ENCODE measurements around the gene ABCB8.
"Not testable (repeated sequence)": the region's sequence is repeated elsewhere in the genome, so short reads cannot be mapped to it uniquely, and the experiment has no call there.

The ABCB8 gene

DNA sequence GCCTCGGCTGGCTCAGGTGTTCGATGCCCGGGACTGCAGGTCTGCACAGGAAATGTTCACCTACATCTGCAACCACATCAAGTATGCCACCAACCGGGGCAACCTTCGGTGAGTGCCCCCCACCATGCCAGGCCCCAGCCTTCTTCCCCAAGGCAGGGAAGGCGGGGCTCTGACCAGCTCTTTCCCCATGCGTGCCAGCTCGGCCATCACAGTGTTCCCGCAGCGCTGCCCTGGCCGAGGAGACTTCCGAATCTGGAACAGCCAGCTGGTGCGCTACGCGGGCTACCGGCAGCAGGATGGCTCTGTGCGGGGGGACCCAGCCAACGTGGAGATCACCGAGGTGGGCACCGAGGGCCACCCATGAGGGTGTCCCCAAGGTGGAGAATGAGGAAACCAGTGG, 29.9 kb upstream of the ABCB8 start:
- DNase-seq (ENCODE audit: low read depth in 2 of 2): no peak

DNA sequence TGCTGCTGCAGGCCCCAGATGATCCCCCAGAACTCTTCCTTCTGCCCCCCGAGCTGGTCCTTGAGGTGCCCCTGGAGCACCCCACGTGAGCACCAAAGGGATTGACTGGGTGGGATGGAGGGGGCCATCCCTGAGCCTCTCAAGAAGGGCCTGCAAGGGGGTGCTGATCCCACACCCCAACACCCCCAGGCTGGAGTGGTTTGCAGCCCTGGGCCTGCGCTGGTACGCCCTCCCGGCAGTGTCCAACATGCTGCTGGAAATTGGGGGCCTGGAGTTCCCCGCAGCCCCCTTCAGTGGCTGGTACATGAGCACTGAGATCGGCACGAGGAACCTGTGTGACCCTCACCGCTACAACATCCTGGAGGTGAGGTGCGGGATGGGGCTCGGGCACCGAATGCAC, 29.2 kb upstream of the ABCB8 start:
- no peak for DNase-seq (ENCODE audit: low read depth in 2 of 2)

DNA sequence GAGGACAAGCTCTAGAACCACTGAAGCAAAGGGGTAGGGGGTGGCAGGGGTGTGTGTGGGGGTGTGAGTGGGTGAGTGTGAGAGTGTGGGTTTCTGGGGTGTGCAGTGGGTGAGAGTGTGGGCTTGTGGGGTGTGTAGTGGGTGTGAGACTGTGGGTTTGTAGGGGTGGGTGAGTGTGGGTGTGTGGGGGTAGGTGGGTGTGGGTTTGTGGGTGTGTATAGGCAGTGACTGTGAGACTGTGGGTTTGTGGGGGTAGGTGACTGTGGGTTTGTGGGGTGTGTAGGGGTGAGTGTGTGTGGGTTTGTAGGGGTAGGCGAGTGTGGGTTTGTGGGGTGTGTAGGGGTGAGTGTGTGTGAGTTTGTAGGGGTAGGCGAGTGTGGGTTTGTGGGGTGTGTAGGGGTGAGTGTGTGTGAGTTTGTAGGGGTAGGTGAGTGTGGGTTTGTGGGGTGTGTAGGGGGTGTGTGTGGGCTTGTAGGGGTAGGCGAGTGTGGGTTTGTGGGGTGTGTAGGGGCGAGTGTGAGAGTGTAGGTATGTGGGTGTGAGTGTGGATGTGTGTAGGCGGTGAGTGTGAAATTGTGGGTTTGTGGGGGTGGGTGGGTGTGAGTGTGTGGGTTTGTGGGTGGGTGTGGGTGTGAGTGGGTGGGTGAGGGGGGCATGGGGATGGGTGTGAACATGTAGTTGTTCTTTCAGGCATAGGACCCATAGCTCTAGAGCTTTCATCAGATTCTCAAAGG, 28.6 kb upstream of the ABCB8 start:
- DNase-seq (ENCODE audit: low read depth in 2 of 2): no peak

DNA sequence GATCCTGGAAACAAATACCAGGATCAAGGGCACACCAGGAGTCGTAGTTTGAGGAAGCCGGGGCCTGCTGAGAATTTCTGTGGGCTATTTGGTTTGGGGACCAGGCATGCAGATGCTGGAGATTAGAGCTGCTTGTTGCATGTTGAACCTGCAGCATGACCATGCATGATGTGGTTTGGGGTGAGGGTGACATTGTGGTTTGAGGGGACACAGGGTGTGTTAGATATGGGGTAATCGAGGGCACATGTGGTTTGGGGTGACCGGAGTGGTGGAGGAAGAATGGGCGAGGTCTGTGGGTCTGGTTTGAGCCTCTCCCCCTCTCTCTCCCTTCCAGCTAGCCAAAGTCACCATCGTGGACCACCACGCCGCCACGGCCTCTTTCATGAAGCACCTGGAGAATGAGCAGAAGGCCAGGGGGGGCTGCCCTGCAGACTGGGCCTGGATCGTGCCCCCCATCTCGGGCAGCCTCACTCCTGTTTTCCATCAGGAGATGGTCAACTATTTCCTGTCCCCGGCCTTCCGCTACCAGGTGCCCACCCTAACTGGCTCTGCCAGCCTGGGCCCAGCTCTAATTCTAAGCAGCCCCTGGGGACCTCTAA, 27.3 kb upstream of the ABCB8 start:
- DNase-seq (ENCODE audit: low read depth in 2 of 2): no peak

GRCh38 chr7:151001546-151001945, 26.7 kb upstream of the ABCB8 start:
- DNase-seq (ENCODE audit: low read depth in 2 of 2): no peak

DNA sequence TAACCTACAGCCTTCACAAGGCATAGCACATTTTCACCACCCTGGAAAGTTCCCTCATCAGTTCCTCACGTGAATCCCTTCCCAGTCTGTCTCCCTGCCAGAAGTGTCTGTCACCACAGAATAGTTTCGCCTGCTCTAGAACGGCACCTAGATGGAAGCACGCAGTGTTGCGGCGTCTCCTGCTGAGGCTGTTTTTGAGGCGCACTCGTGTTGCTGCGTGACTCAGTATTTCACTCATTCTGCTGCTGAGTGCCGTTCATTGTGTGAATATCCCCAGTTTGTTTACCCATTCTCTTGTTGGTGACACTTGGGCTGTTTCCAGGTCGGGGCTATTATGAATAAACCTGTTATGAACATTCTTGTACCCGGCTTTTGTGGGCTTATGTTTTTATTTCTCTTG, 24.7 kb upstream of the ABCB8 start:
- no peak for DNase-seq (ENCODE audit: low read depth in 2 of 2)

DNA sequence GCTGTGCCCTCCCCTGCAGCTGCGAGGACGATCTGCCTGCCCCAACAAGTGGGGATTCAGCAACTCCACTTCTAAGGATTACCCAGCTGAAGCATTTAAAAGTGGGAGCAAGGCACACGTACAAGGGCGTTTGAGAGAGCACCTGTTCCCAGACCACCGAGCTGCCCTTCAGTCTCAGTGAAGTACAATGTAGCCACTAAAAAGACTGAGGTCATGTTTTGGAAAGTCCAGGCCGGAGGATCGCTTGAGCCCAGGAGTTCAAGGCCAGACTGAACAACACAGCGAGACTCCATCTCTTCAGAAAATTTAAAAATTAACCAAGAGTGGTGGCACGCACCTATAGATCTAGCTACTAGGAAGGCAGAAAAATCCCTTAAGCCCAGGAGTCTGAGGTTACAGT, 22.7 kb upstream of the ABCB8 start:
- no peak for DNase-seq (ENCODE audit: low read depth in 2 of 2)

DNA sequence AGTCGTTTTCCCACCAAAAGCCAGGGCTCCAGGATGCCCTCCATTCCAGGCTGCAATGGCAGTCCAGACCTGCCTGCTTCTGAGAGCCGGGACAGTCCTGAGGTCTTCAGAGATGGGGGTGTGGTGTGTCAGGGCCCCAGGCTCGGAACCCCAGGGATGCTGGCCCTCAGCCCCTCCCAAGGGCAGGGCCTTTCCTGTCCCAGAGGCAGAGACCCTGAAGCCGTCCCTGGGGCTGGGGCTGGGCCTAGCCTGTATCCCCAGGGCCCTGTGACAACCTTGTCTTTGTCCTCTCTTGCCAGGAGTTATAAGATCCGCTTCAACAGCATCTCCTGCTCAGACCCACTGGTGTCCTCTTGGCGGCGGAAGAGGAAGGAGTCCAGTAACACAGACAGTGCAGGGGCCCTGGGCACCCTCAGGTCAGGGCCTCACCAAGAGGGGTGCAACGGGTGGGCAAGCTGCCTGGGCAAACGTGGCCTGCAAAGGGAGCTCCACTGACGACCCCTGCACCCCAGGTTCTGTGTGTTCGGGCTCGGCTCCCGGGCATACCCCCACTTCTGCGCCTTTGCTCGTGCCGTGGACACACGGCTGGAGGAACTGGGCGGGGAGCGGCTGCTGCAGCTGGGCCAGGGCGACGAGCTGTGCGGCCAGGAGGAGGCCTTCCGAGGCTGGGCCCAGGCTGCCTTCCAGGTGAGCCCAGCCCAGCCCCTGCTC, 21.5 kb upstream of the ABCB8 start:
- DNase-seq (ENCODE audit: low read depth in 2 of 2): no peak

DNA sequence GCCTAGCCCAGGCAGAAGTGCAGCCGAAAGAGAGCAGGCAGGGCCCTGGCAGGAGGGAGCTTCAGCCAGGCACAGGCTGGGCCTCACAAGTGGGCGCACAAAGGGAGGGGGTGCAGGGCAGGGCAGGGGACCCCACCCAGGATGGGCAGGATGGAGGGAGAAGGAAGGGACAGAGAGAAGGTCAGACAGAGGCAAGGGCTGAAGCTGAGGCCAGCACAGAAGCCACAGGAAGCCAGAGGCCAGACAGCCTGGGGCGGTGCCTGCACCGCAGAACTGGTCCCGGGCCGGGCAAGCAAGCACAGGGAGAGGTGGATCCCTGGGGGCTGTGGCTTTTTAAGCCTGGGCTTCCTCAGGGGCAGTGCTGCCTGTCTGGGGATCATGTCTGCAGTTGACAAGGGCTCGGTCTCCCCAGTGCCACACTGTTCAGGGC, 20.8 kb upstream of the ABCB8 start:
- no peak for DNase-seq (ENCODE audit: low read depth in 2 of 2)

DNA sequence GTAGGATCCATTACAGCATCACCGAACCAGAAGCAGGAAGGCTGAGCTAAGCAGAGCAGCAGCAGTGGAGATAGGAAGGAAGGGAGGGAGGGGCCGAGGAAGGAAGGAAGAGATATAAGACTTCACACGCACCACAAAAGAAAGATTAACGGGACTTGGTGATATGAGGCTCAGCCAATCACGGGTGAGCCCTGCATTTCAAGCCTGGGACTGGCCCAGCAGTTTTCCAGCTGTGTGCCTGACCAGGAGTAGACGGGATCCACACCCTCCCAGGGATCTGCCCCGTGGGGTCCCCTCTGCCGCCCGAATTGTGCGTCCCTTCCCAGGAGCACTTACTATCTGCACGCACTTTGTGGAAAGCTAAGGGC, 20.1 kb upstream of the ABCB8 start:
- no peak for DNase-seq (ENCODE audit: low read depth in 2 of 2)

DNA sequence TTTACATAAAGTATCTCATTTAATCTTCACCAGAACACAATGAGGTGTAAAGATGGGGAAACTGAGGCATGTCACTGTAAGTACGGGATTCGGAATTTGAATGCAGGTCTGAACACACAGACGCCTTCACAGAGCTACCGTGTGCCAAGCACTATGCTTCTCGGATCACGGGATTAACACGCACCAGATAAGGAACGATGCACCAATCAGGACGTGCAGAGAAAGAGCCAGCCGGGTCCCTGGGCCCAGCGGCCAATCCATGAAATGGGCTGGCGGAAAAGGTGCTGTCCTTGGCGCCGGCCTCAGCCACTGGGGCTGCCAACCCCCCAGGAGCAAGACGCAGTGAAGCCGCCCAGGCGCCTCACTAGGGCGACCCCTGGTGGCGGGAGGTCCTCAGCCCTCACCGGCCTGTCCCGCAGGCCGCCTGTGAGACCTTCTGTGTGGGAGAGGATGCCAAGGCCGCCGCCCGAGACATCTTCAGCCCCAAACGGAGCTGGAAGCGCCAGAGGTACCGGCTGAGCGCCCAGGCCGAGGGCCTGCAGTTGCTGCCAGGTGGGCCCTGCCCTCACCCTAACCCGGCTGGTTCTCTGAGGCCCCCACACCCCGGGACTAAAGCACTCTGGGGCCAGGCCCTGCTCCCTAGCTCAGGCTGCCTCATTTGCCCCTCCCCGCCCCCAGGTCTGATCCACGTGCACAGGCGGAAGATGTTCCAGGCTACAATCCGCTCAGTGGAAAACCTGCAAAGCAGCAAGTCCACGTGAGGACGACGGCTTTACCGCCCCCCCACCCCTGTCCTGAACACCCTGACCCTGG, 19.5 kb upstream of the ABCB8 start:
- peak; percentile 79 to 85 for DNase-seq (ENCODE audit: low read depth in 2 of 2)

DNA sequence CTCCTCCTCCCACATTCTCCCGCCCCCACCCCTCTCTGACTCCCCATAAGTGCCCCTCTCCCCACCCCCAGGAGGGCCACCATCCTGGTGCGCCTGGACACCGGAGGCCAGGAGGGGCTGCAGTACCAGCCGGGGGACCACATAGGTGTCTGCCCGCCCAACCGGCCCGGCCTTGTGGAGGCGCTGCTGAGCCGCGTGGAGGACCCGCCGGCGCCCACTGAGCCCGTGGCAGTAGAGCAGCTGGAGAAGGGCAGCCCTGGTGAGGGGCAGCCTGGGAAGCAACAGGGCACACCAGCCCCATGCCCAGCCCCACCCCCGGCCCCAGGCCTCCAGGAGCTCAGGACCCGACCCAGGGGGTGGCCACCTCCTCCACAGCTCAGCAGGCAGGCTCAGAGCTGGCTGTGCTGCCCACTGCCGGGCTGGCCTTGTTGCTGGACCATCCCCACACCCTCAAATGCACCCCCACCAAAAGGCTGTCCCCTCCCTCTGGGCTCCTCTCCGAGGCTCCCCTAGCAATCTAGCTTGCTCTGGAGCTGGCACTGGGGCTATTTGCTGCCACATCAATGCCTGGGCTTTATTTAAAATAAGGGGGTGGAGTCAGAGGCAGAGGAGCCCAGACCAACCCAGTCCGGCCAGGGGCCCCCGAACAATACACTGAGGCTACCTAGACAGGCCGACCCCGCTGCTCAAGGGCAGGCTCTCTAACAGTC, 18.8 kb upstream of the ABCB8 start:
- DNase-seq (ENCODE audit: low read depth in 2 of 2): no peak

- no peak for DNase-seq (ENCODE audit: low read depth in 2 of 2)
Observed at GRCh38 chr7:151010037-151010306, 18.3 kb upstream of the ABCB8 start.

DNA sequence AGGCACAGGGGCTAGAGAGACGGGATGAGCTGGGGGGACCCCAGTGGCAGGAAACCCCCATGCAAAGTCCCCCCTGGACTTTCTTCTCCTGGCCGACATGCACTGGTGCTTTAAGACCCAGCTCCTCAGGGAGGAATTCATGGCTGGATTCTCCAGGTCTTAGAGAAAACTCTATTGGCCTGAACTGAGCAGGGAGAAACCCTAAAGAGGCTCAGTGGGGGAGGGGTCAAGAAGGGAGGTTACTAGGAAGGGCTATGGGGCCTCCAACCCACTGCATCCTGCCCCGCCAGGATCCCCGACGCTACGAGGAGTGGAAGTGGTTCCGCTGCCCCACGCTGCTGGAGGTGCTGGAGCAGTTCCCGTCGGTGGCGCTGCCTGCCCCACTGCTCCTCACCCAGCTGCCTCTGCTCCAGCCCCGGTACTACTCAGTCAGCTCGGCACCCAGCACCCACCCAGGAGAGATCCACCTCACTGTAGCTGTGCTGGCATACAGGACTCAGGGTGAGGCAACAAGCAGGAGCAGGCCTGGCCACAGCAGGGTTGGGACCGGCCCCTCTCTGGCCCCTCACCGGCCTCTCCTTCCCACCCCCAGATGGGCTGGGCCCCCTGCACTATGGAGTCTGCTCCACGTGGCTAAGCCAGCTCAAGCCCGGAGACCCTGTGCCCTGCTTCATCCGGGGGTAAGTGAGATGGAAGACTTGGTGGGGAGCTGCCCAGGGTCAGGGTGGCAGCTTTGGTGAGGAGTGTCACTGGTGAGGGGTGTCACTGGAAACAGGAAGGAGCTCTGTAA, 17.7 kb upstream of the ABCB8 start:
- DNase-seq (ENCODE audit: low read depth in 2 of 2): no peak

DNA sequence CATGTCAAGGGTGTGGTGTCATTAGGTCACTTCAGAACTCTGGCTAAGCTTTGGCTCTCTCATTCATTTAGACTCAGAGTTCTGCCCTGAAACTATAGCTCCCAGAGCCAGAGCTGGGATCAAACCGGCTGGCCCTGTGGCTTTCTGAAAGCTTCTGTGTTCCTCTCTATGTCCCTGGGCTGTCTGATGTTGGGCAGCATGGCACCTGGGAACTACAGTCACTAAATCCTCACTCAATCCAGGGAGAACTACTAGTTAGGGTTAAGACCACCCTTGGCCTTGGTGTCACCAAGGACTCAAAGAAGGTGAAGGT, 17.2 kb upstream of the ABCB8 start:
- no peak for DNase-seq (ENCODE audit: low read depth in 2 of 2)

GRCh38 chr7:151011616-151012015, 16.6 kb upstream of the ABCB8 start:
- DNase-seq (ENCODE audit: low read depth in 2 of 2): not testable (repeated sequence)

DNA sequence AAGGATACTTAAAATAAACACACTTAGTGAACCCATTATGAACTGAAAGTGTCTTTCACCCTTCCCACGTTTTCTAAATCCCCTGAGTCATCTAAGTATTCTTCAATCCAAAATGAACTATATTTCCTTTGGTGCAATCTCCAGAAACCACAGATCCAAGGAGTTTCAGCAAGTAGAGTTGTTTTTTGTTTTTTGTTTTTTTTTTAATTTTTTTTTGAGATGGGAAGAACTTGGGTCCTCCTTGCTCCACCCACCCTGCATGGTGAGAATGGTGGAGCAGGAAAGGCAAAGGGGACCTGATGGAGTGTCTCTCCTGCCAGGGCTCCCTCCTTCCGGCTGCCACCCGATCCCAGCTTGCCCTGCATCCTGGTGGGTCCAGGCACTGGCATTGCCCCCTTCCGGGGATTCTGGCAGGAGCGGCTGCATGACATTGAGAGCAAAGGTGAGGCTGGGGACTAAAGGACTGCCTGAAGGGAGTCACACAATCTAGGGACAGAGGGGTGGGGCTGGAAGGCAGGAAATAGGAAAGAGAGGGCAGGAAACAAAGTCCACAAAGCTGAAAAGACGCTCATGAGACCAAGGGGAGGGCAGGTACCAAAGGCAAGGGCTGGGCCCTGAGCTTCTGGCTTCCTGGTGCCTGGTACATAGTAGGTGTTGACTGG, 16.1 kb upstream of the ABCB8 start:
- DNase-seq (ENCODE audit: low read depth in 2 of 2): no peak

DNA sequence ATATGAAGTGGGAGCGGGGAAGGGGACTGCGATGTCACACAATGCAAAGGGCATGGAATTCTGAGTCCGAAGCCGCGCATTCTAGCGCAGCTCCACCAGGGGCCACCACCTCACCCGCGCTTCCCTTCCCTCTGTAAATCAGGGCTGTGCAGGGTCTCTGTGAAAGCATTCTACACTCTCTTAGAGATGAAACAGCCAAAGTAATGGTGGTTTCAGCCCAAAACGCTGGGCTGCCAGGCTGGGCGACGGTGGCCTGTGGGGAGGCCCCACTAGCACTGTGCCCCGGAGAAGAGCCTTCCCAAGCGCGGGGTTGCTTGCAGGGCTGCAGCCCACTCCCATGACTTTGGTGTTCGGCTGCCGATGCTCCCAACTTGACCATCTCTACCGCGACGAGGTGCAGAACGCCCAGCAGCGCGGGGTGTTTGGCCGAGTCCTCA, 15.3 kb upstream of the ABCB8 start:
- DNase-seq (ENCODE audit: low read depth in 2 of 2): no peak

- DNase-seq (ENCODE audit: low read depth in 2 of 2): no peak
Observed at GRCh38 chr7:151013356-151013732, 14.9 kb upstream of the ABCB8 start.

GRCh38 chr7:151013733-151014497, 14.3 kb upstream of the ABCB8 start:
- peak; percentile 76 to 82 for DNase-seq (ENCODE audit: low read depth in 2 of 2)

All from stimulated activated CD8-positive, alpha-beta memory T cell treated with anti-CD3 and anti-CD28 coated beads, Interleukin-2, amount 100 ng/mL, for 48 hours (primary cell).